Suprapubic skin (tissue), 4 donors: ENCODE measurements around the gene ACADL.

Experiments used
- CTCF ChIP-seq, 2 donors: fragments of 200-600 bp in 1 of 2; fragments of 450-650 bp in 1 of 2; sonication (generic) in 1 of 2; IDR thresholded peaks; one replicate each; pipeline ENCODE4 v1.5.1; 2016 to 2019; ENCODE audit warnings: antibody characterized with exemption in 2 of 2, mild to moderate bottlenecking in 1 of 2, moderate library complexity in 1 of 2
- EP300 ChIP-seq: sonication (generic); formaldehyde crosslinking; IDR thresholded peaks from one replicate; pipeline ENCODE4 v1.6.1; 2017; ENCODE audit warnings: antibody characterized with exemption
- POLR2A ChIP-seq, 2 donors: fragments of 450-650 bp; IDR thresholded peaks; one replicate each; pipeline ENCODE4 v1.6.1; 2017; ENCODE audit warnings: antibody characterized with exemption in 2 of 2, mild to moderate bottlenecking in 2 of 2, moderate library complexity in 2 of 2
- POLR2AphosphoS5 ChIP-seq, 3 donors: sonication (generic); formaldehyde crosslinking; IDR thresholded peaks; one replicate each; pipeline ENCODE4 v1.6.1; 2017; ENCODE audit warnings: antibody characterized with exemption in 3 of 3

DNA sequence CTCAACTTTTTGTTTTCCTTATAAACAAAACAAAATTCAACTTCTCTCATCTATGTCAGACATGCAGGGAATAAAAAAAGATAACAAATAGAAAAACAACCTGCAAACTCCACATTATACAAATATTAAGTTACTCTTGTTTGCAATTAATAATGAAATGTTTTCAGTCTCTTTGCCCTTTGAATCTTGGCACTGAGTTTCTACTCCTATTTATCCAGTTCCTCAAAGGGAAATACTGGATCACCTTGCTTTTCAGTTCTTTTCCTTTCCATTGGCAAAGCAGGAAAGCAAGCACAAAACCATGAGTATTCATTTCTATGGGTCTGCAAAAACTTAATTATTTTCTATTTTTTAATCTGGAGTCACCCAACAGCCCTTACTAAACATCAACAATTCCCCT is 77.6 kb downstream of the ACADL start:
- no peak for TF ChIP-seq CTCF (IDR thresholded peaks at IDR 0.05)
- TF ChIP-seq POLR2AphosphoS5 (IDR thresholded peaks at IDR 0.05), result no peak
- TF ChIP-seq POLR2A (IDR thresholded peaks at IDR 0.05), result no peak
- TF ChIP-seq EP300, result no peak
